GM21786 (cell line): Measurements from ENCODE around the gene ZFYVE27.

ENCODE experiments used
- ATAC-seq: cut with Tn5 transposase; IDR thresholded peaks from one replicate; pipeline ENCODE4 v1.9.1; 2021; ENCODE audit not compliant: unreplicated experiment

ZFYVE27 gene

GRCh38 chr10:97743169-97743943 is 6.4 kb downstream of the ZFYVE27 start:
- no peak for ATAC-seq

- ATAC-seq: no peak
Measured at GRCh38 chr10:97744405-97745035, 7.6 kb downstream of the ZFYVE27 start.

GRCh38 chr10:97747573-97747972 is 10.6 kb downstream of the ZFYVE27 start:
- ATAC-seq: no peak

- no peak for ATAC-seq
Measured at GRCh38 chr10:97748116-97748515, 11.2 kb downstream of the ZFYVE27 start.

GRCh38 chr10:97752956-97753355 is 16.0 kb downstream of the ZFYVE27 start:
- ATAC-seq: no peak

GRCh38 chr10:97754726-97755125 is 17.8 kb downstream of the ZFYVE27 start:
- no peak for ATAC-seq

GRCh38 chr10:97755718-97756117 is 18.8 kb downstream of the ZFYVE27 start:
- ATAC-seq: no peak

GRCh38 chr10:97757471-97757870 is 20.5 kb downstream of the ZFYVE27 start:
- ATAC-seq: no peak

- ATAC-seq: no peak
Measured at GRCh38 chr10:97759158-97759887, 22.4 kb downstream of the ZFYVE27 start.

- ATAC-seq: no peak
Measured at GRCh38 chr10:97759946-97760345, 23.0 kb downstream of the ZFYVE27 start.

GRCh38 chr10:97760461-97761257 is 23.7 kb downstream of the ZFYVE27 start:
- ATAC-seq: no peak

- no peak for ATAC-seq
Measured at GRCh38 chr10:97761331-97761865, 24.5 kb downstream of the ZFYVE27 start.

GRCh38 chr10:97762056-97762455 is 25.1 kb downstream of the ZFYVE27 start:
- no peak for ATAC-seq

- no peak for ATAC-seq
Measured at GRCh38 chr10:97762816-97763215, 25.9 kb downstream of the ZFYVE27 start.

GRCh38 chr10:97763411-97763810 is 26.5 kb downstream of the ZFYVE27 start:
- ATAC-seq: no peak

- ATAC-seq: no peak
Measured at GRCh38 chr10:97763947-97764346, 27.0 kb downstream of the ZFYVE27 start.

GRCh38 chr10:97764519-97764931 is 27.6 kb downstream of the ZFYVE27 start:
- ATAC-seq: no peak

- no peak for ATAC-seq
Measured at GRCh38 chr10:97765201-97765600, 28.3 kb downstream of the ZFYVE27 start.

GRCh38 chr10:97766106-97766810 is 29.3 kb downstream of the ZFYVE27 start:
- no peak for ATAC-seq
